ENCODE results near the gene SPATA21.

Gene SPATA21

GRCh38 chr1:16394977-16395376 lies 42.2 kb downstream of the SPATA21 start:
- no peak for DNase-seq
- Histone ChIP-seq H3K36me3 (replicated peaks) (peaks cover 39% of the 10 kb centered on the region), H3K27ac (no peak overlapping the region), H3K27me3 (replicated peaks) (no peaks in the 10 kb centered on the region), H3K4me3 (ENCODE audit: low read depth, low read length) (no peak overlapping the region)
- in situ Hi-C loops (cut with HindIII; ENCODE audit: low pct_ligation_motif_present, low sequenced_read_pairs) = no loop called here
- TF ChIP-seq, protein P1, sequence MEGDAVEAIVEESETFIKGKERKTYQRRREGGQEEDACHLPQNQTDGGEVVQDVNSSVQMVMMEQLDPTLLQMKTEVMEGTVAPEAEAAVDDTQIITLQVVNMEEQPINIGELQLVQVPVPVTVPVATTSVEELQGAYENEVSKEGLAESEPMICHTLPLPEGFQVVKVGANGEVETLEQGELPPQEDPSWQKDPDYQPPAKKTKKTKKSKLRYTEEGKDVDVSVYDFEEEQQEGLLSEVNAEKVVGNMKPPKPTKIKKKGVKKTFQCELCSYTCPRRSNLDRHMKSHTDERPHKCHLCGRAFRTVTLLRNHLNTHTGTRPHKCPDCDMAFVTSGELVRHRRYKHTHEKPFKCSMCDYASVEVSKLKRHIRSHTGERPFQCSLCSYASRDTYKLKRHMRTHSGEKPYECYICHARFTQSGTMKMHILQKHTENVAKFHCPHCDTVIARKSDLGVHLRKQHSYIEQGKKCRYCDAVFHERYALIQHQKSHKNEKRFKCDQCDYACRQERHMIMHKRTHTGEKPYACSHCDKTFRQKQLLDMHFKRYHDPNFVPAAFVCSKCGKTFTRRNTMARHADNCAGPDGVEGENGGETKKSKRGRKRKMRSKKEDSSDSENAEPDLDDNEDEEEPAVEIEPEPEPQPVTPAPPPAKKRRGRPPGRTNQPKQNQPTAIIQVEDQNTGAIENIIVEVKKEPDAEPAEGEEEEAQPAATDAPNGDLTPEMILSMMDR (IDR thresholded peaks at IDR 0.05; ENCODE audit: low read depth, low read length, missing control alignments) = no peak

DNA sequence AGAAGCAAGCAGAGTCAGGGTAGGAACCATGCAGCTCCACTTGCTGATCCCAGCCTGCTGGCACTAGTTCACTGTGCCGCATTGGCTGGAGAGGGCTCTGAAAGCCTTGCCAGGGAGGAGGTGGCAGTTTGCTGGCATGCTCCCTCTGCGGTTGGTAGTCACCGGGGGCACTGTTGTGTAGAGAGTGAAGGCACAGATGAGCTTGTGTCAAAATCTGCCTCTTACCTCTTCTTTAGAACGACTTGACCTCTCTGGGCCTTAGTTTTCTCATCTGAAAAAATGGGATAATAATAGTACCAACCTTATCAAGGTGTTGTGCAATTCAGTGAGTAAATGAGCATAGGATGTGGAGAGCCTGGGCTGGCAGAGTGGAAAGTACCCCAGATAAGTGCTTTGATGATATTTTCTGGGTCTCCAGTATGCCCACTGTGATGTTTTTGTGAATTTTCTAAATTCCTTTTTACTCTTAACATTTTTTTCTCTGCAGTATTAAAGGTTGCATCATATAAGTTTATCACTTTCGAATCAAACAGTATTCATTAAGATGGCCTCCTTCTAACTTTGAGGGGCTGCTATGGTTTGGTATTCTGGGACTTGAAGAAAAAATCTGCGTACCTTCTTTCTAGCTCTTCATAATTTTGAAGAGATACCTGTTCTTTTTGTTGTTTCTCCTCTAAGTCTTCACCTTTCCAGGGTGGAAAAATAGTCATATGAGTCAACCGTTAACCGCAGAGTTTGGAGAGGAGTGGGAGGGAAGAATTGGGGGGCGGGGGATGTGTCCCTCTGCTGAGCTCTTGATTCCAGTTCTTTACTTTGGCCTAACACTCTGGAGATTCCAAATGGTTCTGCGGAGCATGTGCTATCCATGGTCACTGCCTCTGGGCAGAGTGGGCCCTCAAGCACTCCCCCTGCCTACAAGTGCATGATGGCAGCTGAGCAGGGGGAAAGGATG lies 43.4 kb downstream of the SPATA21 start:
- Histone ChIP-seq H3K27ac (no peak overlapping the region), H3K36me3 (replicated peaks) (peaks cover 39% of the 10 kb centered on the region), H3K27me3 (replicated peaks) (no peaks in the 10 kb centered on the region), H3K4me3 (ENCODE audit: low read depth, low read length) (no peak overlapping the region)
- TF ChIP-seq, protein P1 (IDR thresholded peaks at IDR 0.05; ENCODE audit: low read depth, low read length, missing control alignments) = no peak
- in situ Hi-C loops (cut with HindIII; ENCODE audit: low pct_ligation_motif_present, low sequenced_read_pairs) = no loop called here
- no peak for DNase-seq

DNA sequence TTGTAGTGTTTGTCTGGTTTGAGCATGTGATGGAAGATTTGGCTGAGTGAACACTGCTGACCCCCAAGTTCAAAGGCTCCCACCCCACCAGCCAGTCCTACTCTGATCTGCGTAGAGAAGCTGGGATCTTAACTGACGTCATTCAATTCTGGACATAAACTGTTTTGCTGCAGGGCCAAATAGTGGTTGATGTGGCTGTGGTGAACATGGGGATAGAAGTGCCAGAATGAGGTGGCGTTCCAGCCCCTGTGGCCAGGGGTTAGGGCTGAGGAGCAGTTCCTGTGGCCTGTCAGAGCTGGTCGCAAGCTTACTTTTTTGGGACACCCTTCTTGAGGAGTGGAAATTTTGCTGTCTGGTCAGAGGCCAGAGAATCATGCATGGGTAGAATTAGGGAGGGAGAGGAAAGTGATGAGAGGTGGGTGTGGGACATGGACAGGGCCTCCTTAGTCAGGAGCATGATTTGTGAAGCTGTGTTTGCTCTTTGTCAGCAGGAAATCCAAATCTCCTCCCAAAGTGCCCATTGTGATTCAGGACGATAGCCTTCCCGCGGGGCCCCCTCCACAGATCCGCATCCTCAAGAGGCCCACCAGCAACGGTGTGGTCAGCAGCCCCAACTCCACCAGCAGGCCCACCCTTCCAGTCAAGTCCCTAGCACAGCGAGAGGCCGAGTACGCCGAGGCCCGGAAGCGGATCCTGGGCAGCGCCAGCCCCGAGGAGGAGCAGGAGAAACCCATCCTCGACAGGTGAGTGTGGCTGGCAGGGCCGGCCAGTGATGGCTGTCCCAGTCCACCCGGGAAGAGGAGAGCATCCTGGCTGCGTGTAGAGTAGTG lies 44.3 kb downstream of the SPATA21 start:
- DNase-seq = no peak
- Histone ChIP-seq H3K36me3 (replicated peaks) (peaks cover 35% of the 10 kb centered on the region), H3K4me3 (ENCODE audit: low read depth, low read length) (no peak overlapping the region), H3K27me3 (replicated peaks) (no peaks in the 10 kb centered on the region), H3K27ac (no peak overlapping the region)
- in situ Hi-C loops (cut with HindIII; ENCODE audit: low pct_ligation_motif_present, low sequenced_read_pairs) = no loop called here
- TF ChIP-seq, protein P1 (IDR thresholded peaks at IDR 0.05; ENCODE audit: low read depth, low read length, missing control alignments) = no peak

DNA sequence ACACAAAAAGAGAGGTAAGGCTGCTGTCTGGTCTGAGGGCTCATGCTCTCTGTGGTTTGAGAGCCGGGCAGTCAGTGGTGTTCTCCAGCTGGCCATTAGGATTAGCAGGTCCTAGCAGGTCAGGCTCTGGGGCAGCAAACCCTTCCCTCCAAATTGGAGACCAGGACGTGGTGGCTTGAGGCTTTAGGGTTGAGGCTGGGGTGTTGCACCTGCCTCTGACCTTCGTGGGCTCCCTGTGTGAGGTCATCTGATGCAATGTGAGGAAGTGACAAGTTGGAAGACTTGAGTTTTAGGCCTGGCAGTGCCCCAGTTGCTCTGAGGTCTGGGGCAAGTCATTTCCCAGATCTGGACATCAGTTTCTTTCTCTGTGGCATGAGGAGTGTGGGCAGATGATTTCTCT lies 45.8 kb downstream of the SPATA21 start:
- TF ChIP-seq, protein P1 (IDR thresholded peaks at IDR 0.05; ENCODE audit: low read depth, low read length, missing control alignments) = no peak
- H3K36me3 ChIP-seq (replicated peaks) = peaks cover 24% of the 10 kb centered on the region
- no peak overlapping the region for H3K4me3 ChIP-seq (ENCODE audit: low read depth, low read length)
- no peaks in the 10 kb centered on the region for H3K27me3 ChIP-seq (replicated peaks)
- H3K27ac ChIP-seq = no peak overlapping the region
- in situ Hi-C loops (cut with HindIII; ENCODE audit: low pct_ligation_motif_present, low sequenced_read_pairs) = no loop called here
- no peak for DNase-seq

DNA sequence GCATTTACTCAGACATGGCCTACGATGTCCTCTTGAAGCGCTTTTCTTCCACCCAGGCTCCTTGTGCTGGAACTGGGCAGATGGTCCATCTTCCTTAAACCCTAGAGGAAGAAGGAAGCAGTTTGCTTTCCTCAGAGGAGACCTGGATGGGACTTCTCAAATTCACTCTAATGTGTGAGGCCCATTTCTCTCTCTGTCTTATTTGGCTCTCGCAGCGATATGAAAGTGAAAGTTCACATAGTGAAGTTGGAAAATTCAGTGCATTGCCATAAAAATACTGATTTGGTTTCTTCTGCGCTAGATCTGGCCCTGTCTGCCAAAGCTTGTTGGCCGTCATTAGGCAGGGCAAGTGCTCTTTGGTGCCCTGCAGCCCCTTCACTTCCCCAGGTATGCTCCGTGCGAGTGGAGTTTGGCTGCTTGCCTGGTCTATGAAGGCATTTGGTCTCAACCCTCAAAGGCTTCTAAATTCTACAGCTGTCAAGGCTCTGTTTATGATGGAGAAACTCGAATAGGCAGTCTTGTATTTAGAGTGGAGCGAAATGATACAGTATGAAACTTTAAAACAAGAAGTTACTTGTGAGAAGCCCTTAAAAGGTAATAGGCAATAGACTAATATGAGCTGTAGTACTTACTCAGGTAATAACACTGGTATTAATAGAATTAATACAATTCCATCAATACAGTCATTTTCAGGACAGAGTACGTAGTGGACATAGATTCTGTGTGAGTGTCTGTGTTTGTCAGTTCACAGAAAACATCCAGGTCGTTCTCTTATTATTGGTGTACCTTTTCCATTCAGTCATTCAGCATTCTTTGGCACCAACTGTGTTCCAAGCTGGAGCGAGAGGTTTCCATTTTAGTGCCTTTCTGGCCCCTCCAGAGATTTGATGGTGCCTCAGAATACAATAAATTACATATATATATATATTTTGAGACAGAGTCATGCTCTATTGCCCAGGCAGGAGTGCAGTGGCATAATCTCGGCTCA lies 49.7 kb downstream of the SPATA21 start:
- no peak for DNase-seq
- no peaks in the 10 kb centered on the region for H3K36me3 ChIP-seq (replicated peaks)
- TF ChIP-seq, protein P1 (IDR thresholded peaks at IDR 0.05; ENCODE audit: low read depth, low read length, missing control alignments) = no peak
- H3K27ac ChIP-seq = no peak overlapping the region
- H3K27me3 ChIP-seq (replicated peaks) = no peaks in the 10 kb centered on the region
- no peak overlapping the region for H3K4me3 ChIP-seq (ENCODE audit: low read depth, low read length)
- in situ Hi-C loops (cut with HindIII; ENCODE audit: low pct_ligation_motif_present, low sequenced_read_pairs) = no loop called here

Data from brain microvascular endothelial cell (primary cell).